Osteoblast (primary cell): Measurements from ENCODE around the gene ATP6V1B1. TPM values are rescaled to one million over a fixed set of nuclear protein-coding genes. Genes with fewer than 3 reads are reported as not detected.
A peak's percentile ranks its signal among the peaks of the same experiment; 100 is the strongest.

ENCODE experiments used
- DNase-seq: peaks from one replicate; pipeline ENCODE4 v3.0.0; 2011; ENCODE audit warnings: low spot score, mixed read lengths; ENCODE audit not compliant: insufficient read length; ENCODE audit errors: missing footprints
- H2AFZ ChIP-seq: 2 replicates; pipeline ENCODE4 v1.6.0; 2011; ENCODE audit warnings: mild to moderate bottlenecking, low read length
- H3K27ac ChIP-seq: 2 replicates; pipeline ENCODE4 v1.5.1; 2011; ENCODE audit warnings: mild to moderate bottlenecking, low read depth, low read length, moderate library complexity
- H3K27me3 ChIP-seq: 2 replicates; pipeline ENCODE4 v1.6.0; 2012; ENCODE audit warnings: mild to moderate bottlenecking, control low read depth, inconsistent platforms, low read length, moderate library complexity; ENCODE audit not compliant: insufficient read depth
- H3K36me3 ChIP-seq: 2 replicates; pipeline ENCODE4 v1.5.1; 2011; ENCODE audit warnings: mild to moderate bottlenecking, low read length, control low read depth, moderate library complexity; ENCODE audit not compliant: insufficient read depth
- H3K4me1 ChIP-seq: 2 replicates; pipeline ENCODE4 v1.5.1; 2011; ENCODE audit warnings: mild to moderate bottlenecking, low read length, control low read depth, moderate library complexity; ENCODE audit not compliant: insufficient read depth
- H3K4me2 ChIP-seq: 2 replicates; pipeline ENCODE4 v1.6.0; 2011; ENCODE audit warnings: mild to moderate bottlenecking, low read length; ENCODE audit not compliant: insufficient read depth
- H3K4me3 ChIP-seq: fragments of 200-600 bp; sonication (generic); 3 replicates; pipeline ENCODE4 v1.5.1; 2012; ENCODE audit warnings: mild to moderate bottlenecking, low read length, inconsistent platforms; ENCODE audit not compliant: insufficient read depth
- H3K79me2 ChIP-seq: 2 replicates; pipeline ENCODE4 v1.6.0; 2012; ENCODE audit warnings: mild to moderate bottlenecking, low read length, control low read depth, inconsistent platforms; ENCODE audit not compliant: insufficient read depth
- H3K9me3 ChIP-seq: 2 replicates; pipeline ENCODE4 v1.5.1; 2011; ENCODE audit warnings: low read depth, low read length, control low read depth
- H4K20me1 ChIP-seq: 2 replicates; pipeline ENCODE4 v1.6.0; 2012; ENCODE audit warnings: mild to moderate bottlenecking, low read length, control low read depth; ENCODE audit not compliant: insufficient read depth
- total RNA-seq: library from RNA; depleted of rRNA; stranded (reverse); fragments of >200 nt; gene quantifications from 2 replicates; pipeline ENCODE4 v1.2.3, GENCODE V29; 2012
- TF ChIP-seq, protein P1 (sequence below): IDR thresholded peaks from 2 replicates; pipeline ENCODE4 v1.5.1; 2011; ENCODE audit warnings: mild to moderate bottlenecking, low read depth, low read length, moderate library complexity; ENCODE audit errors: extremely low read depth

Gene ATP6V1B1
- total RNA-seq, 1 donor = 2.5 TPM

DNA sequence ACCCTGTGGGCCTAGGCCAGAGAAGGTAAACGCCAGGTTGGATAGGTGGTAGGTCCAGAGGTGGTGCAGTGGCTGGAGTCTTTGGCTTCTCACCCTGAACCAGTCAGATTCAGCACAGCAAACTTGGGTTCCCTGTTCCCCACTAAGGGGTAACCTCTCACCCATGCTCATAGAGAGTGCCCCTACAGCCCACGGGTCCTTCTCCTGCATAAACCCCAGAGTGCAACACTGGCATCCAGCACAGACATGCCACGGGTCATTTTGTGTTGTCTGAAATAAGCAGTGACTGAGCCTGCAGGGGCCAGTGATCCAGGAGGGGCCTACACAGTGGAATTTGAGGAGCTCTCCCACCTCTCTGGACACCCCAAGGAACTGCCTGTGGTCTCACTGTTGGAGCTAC is 40.5 kb upstream of the ATP6V1B1 start:
- Histone ChIP-seq H3K79me2 (no peaks in the 10 kb centered on the region), H3K27me3 (peaks cover 96% of the 10 kb centered on the region), H3K9me3 (no peaks in the 10 kb centered on the region), H3K4me3 (no peak overlapping the region), H3K36me3 (no peaks in the 10 kb centered on the region), H4K20me1 (no peaks in the 10 kb centered on the region), H3K4me1 (no peaks in the 10 kb centered on the region), H3K4me2 (no peak overlapping the region), H3K27ac (no peak overlapping the region), H2AFZ (no peak overlapping the region)
- TF ChIP-seq, protein P1, sequence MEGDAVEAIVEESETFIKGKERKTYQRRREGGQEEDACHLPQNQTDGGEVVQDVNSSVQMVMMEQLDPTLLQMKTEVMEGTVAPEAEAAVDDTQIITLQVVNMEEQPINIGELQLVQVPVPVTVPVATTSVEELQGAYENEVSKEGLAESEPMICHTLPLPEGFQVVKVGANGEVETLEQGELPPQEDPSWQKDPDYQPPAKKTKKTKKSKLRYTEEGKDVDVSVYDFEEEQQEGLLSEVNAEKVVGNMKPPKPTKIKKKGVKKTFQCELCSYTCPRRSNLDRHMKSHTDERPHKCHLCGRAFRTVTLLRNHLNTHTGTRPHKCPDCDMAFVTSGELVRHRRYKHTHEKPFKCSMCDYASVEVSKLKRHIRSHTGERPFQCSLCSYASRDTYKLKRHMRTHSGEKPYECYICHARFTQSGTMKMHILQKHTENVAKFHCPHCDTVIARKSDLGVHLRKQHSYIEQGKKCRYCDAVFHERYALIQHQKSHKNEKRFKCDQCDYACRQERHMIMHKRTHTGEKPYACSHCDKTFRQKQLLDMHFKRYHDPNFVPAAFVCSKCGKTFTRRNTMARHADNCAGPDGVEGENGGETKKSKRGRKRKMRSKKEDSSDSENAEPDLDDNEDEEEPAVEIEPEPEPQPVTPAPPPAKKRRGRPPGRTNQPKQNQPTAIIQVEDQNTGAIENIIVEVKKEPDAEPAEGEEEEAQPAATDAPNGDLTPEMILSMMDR = no peak
- DNase-seq = no peak

DNA sequence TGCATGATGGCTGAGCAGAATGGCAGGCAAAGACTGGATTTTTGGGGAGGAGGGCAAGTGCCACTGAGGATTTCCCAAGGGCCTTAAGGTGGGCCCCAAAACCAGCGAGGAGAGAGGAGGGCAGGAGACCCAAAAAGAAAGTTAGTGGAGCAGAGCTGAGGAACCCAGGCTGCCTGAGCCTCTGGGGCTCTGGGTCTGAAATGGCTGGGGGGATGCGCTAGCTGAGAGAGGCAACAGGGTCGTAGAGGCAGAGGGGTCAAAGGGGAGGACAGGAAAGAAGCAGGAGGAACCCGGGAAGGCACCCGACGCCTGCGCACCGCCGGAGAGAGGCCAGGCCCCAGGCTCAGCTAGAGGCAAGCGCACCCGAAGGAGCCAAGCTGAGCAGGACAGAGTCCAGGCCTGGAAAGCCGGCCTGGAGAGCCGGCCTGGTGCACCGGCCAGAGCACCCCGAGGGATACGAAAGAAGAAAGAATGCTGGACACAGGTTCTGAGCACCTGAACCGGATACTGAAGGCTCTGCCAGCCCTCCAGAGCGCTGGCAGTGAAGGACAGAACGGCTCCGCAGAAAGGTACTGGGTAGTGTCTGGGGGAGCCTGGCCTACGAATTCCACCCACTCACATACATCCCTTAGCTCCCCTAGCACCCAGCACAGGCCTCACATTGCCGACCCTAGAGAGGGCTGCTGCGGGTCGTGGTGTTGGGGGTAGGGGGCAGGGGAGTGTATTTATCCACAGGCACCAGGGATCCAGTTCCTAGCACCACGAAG is 39.5 kb upstream of the ATP6V1B1 start:
- H3K79me2 ChIP-seq = no peaks in the 10 kb centered on the region
- no peak overlapping the region for H3K4me3 ChIP-seq
- no peak overlapping the region for H2AFZ ChIP-seq
- H3K27me3 ChIP-seq = peaks cover 87% of the 10 kb centered on the region
- TF ChIP-seq, protein P1 = no peak
- H3K27ac ChIP-seq = no peak overlapping the region
- DNase-seq = no peak
- H3K36me3 ChIP-seq = no peaks in the 10 kb centered on the region
- H3K4me2 ChIP-seq = no peak overlapping the region
- no peaks in the 10 kb centered on the region for H3K4me1 ChIP-seq
- H3K9me3 ChIP-seq = no peaks in the 10 kb centered on the region
- H4K20me1 ChIP-seq = no peaks in the 10 kb centered on the region

DNA sequence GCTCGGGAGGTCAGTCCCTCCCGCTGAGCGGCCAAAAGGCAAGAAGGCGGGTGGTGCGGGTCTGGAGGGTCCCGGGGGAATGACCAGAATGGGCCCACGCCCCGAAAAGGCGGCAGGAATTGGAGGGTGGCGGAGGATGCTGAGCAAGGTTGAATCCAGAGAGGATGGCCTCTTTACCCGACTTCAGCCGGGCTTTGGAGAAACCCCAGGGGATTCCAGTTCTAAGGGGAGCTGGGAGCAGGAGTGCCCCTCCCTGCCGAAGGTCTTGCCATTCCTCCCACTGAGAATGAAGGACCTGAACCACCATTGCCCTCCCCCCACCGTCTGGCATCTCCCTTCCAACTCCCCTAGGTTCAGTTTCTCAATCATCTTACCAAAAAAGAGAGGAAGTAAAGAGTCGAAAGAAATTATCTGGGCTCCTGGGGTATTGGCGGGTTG is 38.9 kb upstream of the ATP6V1B1 start:
- Histone ChIP-seq H3K79me2 (peaks cover under 1% of the 10 kb centered on the region), H3K36me3 (no peaks in the 10 kb centered on the region), H4K20me1 (no peaks in the 10 kb centered on the region), H3K4me3 (no peak overlapping the region), H2AFZ (no peak overlapping the region), H3K4me1 (no peaks in the 10 kb centered on the region), H3K9me3 (no peaks in the 10 kb centered on the region), H3K27ac (no peak overlapping the region), H3K4me2 (no peak overlapping the region), H3K27me3 (peaks cover 81% of the 10 kb centered on the region)
- peak; percentile 79 for DNase-seq
- TF ChIP-seq, protein P1 = no peak

DNA sequence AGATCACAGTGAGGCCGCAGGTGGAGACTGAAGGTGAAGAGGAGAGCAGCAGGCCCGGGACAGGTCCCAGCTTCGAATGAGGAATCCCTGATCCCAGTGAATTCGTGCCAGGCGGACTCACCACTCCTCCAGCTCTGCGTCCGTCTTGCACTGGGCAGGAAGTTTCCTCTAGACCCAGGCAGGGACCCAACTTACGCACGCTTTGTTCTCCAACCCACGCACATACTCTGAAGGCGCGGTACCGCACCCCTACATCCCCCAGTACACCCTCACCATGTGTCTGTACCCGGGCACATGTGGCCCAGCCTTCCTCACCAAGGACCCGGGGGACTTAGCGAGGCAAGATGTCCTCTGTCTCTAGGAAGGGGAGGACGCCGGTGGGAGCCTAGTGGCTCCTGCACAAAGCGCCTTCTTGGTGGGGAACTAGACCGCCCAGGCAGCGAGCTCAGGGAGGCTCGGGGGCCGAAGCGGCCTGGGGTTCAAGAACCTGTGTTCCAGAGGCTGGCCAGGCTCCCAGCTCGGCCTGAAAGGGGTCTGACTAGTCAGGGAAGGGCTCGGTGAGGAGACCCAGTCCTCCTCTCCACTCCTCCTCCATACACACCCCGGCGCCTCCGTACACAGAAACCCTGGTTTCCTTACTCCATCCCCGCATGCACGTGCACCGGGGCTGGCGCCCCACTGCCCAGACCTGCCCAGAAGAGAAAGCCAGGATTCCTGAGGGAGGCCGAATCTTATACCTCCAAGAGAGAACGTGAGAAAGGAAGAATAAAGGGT is 38.3 kb upstream of the ATP6V1B1 start:
- DNase-seq = no peak
- TF ChIP-seq, protein P1 = no peak
- peaks cover 75% of the 10 kb centered on the region for H3K27me3 ChIP-seq

More for the DNA sequence above, 38.3 kb upstream of the ATP6V1B1 start:
- no peaks in the 10 kb centered on the region for H4K20me1 ChIP-seq
- no peak overlapping the region for H3K4me2 ChIP-seq
- H3K27ac ChIP-seq = no peak overlapping the region
- peaks cover 7% of the 10 kb centered on the region for H3K79me2 ChIP-seq
- H2AFZ ChIP-seq = no peak overlapping the region
- H3K36me3 ChIP-seq = no peaks in the 10 kb centered on the region
- H3K4me1 ChIP-seq = peaks cover 5% of the 10 kb centered on the region
- H3K4me3 ChIP-seq = no peak overlapping the region
- H3K9me3 ChIP-seq = no peaks in the 10 kb centered on the region
